ENCODE measurements around the gene MIGA2. TPM values are rescaled to one million over a fixed set of nuclear protein-coding genes. Genes with fewer than 3 reads are reported as not detected.
"Not testable (repeated sequence)": the region's sequence is repeated elsewhere in the genome, so short reads cannot be mapped to it uniquely, and the experiment has no call there.

Gene MIGA2
- total RNA-seq, 2 experiments from 2014 or later: 33.8 to 43.1 TPM

DNA sequence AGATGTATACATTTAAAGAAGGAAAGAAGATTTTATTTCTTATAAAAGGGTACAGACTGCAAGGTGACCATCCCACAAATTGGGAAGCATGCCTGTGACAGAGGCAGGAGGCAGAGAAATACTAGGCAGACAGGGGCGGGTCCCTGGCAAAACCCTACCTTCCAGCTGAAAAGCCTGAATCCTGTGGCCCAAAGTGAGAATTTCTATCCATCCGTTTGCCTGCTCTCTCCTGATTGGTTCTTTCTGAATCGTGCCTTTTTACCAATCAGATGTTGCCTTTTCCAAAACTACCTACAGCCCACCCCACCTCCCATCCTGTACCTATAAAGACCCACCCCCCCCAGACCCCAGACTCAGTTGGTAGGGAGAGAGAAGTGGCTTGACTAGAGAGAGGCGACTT is 4.9 kb upstream of the MIGA2 start:
- Mint-ChIP-seq H3K9me3 (no peaks in the 10 kb centered on the region), H3K4me3 (no peak overlapping the region), H3K27me3 (peaks cover 1% of the 10 kb centered on the region), H3K4me1 (peaks cover 26% of the 10 kb centered on the region), H3K36me3 (ENCODE audit: low read depth) (peaks cover 2% of the 10 kb centered on the region), H3K27ac (no peak overlapping the region)
- POLR2A ChIA-PET: no interaction called here
- DNase-seq: no peak
- CTCF ChIA-PET: no interaction called here

DNA sequence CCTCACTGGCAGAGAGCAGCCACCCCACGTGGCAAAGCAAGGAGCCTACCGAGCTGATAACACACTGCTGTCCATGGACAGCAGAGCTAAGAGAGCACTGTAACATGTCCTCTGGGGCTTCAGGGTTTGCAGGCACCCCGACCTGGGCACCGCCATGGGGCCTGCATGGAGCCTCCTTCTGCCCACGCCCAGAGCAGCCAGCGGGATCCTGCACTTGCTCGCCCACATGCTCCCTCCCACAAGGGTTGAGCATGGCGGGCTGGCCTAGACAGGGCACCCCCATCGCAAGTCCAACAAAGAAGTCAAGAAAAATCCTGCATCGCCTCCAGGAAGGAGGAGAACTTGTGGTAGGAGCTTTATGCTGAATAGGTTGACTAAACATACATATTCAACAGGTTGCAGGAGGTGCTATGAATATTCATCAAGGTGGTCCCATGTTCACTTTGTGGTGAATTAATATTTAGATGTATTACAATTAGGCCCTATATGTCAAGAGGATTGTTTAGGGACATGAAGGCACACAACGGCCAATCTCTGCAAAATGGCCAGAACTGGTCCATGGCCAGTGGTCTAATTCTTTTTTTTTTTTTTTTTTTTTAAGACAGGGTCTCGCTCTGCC is 3.8 kb upstream of the MIGA2 start:
- POLR2A ChIA-PET: no interaction called here
- Mint-ChIP-seq H3K36me3 (ENCODE audit: low read depth) (peaks cover 3% of the 10 kb centered on the region), H3K27ac (no peak overlapping the region), H3K27me3 (peaks cover 1% of the 10 kb centered on the region), H3K9me3 (no peaks in the 10 kb centered on the region), H3K4me1 (peaks cover 28% of the 10 kb centered on the region), H3K4me3 (no peak overlapping the region)
- no peak for DNase-seq
- CTCF ChIA-PET: interaction anchor here (0.6 to 1.3 kb wide), 3 partner anchors 8 to 455 kb away, joined by 3 read pairs; no protein-coding TSS in a partner anchor

- Mint-ChIP-seq H3K4me1 (peaks cover 34% of the 10 kb centered on the region), H3K36me3 (ENCODE audit: low read depth) (peaks cover 3% of the 10 kb centered on the region), H3K4me3 (no peak overlapping the region), H3K27me3 (peaks cover 1% of the 10 kb centered on the region), H3K9me3 (no peaks in the 10 kb centered on the region), H3K27ac (no peak overlapping the region)
- DNase-seq: no peak
- POLR2A ChIA-PET: no interaction called here
- CTCF ChIA-PET: interaction anchor here (0.6 to 1.3 kb wide), 4 partner anchors 8 to 454 kb away, joined by 3 to 4 read pairs (median 3); no protein-coding TSS in a partner anchor
Measured at GRCh38 chr9:129033216-129033615, 3.2 kb upstream of the MIGA2 start.

- POLR2A ChIA-PET; H3K9me3 Mint-ChIP-seq; H3K27me3 Mint-ChIP-seq; H3K36me3 Mint-ChIP-seq (ENCODE audit: low read depth); DNase-seq: not testable (repeated sequence)
- CTCF ChIA-PET: interaction anchor here (0.6 to 1.3 kb wide), 3 partner anchors 11 to 34 kb away, joined by 3 to 4 read pairs (median 3); no protein-coding TSS in a partner anchor
- Mint-ChIP-seq H3K4me3 (peak overlapping the region; percentile 98), H3K27ac (peak overlapping the region; percentile 89), H3K4me1 (peaks cover 34% of the 10 kb centered on the region)
Measured at GRCh38 chr9:129035838-129036237, 588 bp upstream of the MIGA2 start.

DNA sequence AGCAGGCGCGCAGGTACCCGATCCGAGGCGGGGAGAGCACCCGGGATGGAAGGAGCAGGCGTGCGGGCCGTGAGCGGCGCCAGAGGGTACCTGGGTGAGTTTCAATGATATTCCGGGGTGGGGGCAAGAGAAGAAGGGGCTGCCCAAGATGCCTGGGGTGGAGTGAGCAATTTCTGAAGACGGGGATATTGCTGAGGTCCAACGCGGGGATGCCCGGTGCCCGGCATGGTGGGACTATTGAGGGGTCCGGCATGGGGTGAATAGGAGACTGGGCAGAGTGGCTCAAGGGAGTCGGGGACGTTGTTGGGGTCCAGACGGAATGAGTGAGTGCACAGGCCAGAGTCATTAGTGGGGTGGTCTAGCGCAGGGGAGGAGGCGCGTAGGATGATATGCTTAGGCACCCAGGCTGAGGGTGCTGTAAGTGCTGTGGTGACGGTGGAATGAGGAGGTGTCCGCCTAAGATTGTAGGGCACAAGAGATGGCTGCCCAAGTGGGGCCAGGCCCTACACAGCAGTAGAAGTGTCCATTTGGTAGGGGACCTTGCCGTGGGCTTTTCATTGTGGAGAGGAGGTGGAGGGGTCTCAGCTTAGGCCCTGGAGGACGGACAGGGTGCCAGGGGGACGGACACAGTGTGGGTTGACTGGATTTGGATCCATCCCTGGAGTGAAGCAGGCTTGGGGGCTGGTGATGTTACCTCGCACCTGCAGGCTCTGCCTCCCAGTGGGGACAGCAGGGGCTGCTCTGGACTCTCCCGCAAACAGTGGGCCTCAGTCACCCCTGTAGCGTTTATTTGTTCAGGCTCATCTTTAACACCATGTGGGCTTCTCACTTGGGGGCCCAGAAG is 719 bp downstream of the MIGA2 start:
- peaks cover 13% of the 10 kb centered on the region for H3K36me3 Mint-ChIP-seq (ENCODE audit: low read depth)

GRCh38 chr9:129037767-129038098 is 1.3 kb downstream of the MIGA2 start:
- peaks cover 34% of the 10 kb centered on the region for H3K4me1 Mint-ChIP-seq
- peaks cover 1% of the 10 kb centered on the region for H3K27me3 Mint-ChIP-seq
- no peak overlapping the region for H3K27ac Mint-ChIP-seq
- CTCF ChIA-PET: interaction anchor here (1.3 kb wide), 2 partner anchors 8 to 220 kb away, joined by 4 read pairs; partner anchors contain the start of gene ENDOG
- peak overlapping the region; percentile 98 for H3K4me3 Mint-ChIP-seq
- H3K36me3 Mint-ChIP-seq (ENCODE audit: low read depth): peaks cover 16% of the 10 kb centered on the region
- H3K9me3 Mint-ChIP-seq: no peaks in the 10 kb centered on the region
- POLR2A ChIA-PET: no interaction called here
- no peak for DNase-seq

More for the DNA sequence above, 719 bp downstream of the MIGA2 start:
- Mint-ChIP-seq H3K4me3 (peak overlapping the region; percentile 98), H3K4me1 (peaks cover 34% of the 10 kb centered on the region), H3K27me3 (peaks cover 1% of the 10 kb centered on the region), H3K27ac (peak overlapping the region; percentile 89), H3K9me3 (no peaks in the 10 kb centered on the region)
- ChIA-PET POLR2A (no interaction called here), CTCF (interaction anchor here (1.3 kb wide), 3 partner anchors 8 to 219 kb away, joined by 4 read pairs; partner anchors contain the start of gene ENDOG)
- DNase-seq: no peak

DNA sequence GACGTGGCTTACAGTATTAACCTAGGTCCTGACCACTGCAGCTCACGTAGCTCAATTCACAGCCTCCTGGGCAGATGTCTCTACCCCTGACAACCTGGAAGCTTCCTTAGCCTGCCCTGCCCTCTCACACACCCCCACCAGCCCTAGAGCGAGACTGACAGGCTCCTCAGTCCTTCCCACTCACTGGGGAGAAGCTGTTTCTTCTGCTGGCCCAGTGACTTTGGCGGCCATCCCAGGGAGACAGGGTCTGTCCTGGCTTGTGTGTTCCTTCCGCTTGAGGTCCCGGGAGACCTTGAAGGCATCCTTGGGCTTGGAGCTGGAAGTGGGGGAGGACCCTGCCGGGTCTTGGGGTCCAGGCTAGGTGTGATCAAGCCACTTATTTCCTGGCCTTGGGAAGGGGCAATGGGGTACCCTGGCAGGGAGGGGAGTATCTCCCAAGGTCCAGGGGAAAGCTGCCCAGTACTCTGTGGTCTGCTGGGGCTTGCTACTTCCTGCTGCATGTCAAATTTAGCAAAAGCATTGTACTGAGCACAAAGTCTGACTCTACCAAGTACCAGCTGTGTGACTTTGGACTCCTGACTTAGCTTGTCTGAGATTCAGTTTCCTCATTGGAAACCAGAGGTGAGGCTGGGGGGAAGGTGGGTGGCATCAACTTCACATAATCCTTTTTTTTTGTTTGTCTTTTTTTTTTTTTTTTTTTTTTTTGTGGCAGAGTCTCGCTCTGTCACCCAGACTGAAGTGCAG is 1.9 kb downstream of the MIGA2 start:
- Mint-ChIP-seq H3K9me3 (no peaks in the 10 kb centered on the region), H3K27ac (no peak overlapping the region), H3K36me3 (ENCODE audit: low read depth) (peaks cover 16% of the 10 kb centered on the region), H3K27me3 (peaks cover 1% of the 10 kb centered on the region), H3K4me1 (peaks cover 34% of the 10 kb centered on the region), H3K4me3 (peak overlapping the region; percentile 98)
- POLR2A ChIA-PET: no interaction called here
- no peak for DNase-seq
- CTCF ChIA-PET: interaction anchor here (0.6 to 1.3 kb wide), 4 partner anchors 9 to 220 kb away, joined by 3 to 4 read pairs (median 4); partner anchors contain the start of genes ENDOG and SH3GLB2

GRCh38 chr9:129040113-129040643 is 3.8 kb downstream of the MIGA2 start:
- no peaks in the 10 kb centered on the region for H3K27me3 Mint-ChIP-seq
- no peak for DNase-seq
- no peaks in the 10 kb centered on the region for H3K9me3 Mint-ChIP-seq
- POLR2A ChIA-PET: no interaction called here
- no peak overlapping the region for H3K4me3 Mint-ChIP-seq
- peaks cover 21% of the 10 kb centered on the region for H3K36me3 Mint-ChIP-seq (ENCODE audit: low read depth)
- H3K4me1 Mint-ChIP-seq: peaks cover 34% of the 10 kb centered on the region
- CTCF ChIA-PET: interaction anchor here (0.6 kb wide), 1 partner anchor 257 kb away, joined by 3 read pairs; no protein-coding TSS in a partner anchor
- H3K27ac Mint-ChIP-seq: no peak overlapping the region

GRCh38 chr9:129042016-129042415 is 5.6 kb downstream of the MIGA2 start:
- CTCF ChIA-PET: no interaction called here
- Mint-ChIP-seq H3K27me3 (no peaks in the 10 kb centered on the region), H3K36me3 (ENCODE audit: low read depth) (peaks cover 18% of the 10 kb centered on the region)

GRCh38 chr9:129052592-129052991 is 16.2 kb downstream of the MIGA2 start:
- Mint-ChIP-seq H3K9me3 (no peaks in the 10 kb centered on the region), H3K27me3 (no peaks in the 10 kb centered on the region), H3K36me3 (ENCODE audit: low read depth) (peaks cover 8% of the 10 kb centered on the region), H3K27ac (no peak overlapping the region), H3K4me3 (no peak overlapping the region), H3K4me1 (no peaks in the 10 kb centered on the region)
- CTCF ChIA-PET: no interaction called here
- POLR2A ChIA-PET: no interaction called here
- DNase-seq: no peak

More at GRCh38 chr9:129042016-129042415, 5.6 kb downstream of the MIGA2 start:
- no peak overlapping the region for H3K27ac Mint-ChIP-seq
- H3K9me3 Mint-ChIP-seq: no peaks in the 10 kb centered on the region
- no peak for DNase-seq
- POLR2A ChIA-PET: no interaction called here
- H3K4me3 Mint-ChIP-seq: no peak overlapping the region
- peaks cover 21% of the 10 kb centered on the region for H3K4me1 Mint-ChIP-seq

DNA sequence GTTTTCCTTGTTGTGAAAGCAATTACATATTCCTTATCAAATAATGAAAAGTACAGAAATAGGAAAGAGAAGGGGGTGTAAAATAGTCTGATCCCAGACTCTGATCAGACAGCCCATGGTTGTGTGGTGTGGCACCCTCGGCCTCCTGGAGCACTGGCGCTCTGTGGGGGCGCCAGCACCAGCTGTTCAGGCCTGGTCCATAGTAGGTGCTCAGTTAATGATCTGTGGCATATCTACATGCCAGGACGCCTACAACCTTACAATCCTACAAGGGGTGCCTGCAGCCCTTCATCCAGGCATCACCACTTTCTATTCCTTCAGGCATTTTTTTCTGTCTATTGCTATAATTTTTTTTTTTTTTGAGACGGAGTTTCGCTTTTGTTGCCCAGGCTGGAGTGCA is 16.6 kb downstream of the MIGA2 start:
- no peaks in the 10 kb centered on the region for H3K4me1 Mint-ChIP-seq
- no peak for DNase-seq
- H3K9me3 Mint-ChIP-seq: no peaks in the 10 kb centered on the region
- no peaks in the 10 kb centered on the region for H3K27me3 Mint-ChIP-seq
- ChIA-PET CTCF (no interaction called here), POLR2A (no interaction called here)
- H3K27ac Mint-ChIP-seq: no peak overlapping the region
- H3K4me3 Mint-ChIP-seq: no peak overlapping the region
- peaks cover 8% of the 10 kb centered on the region for H3K36me3 Mint-ChIP-seq (ENCODE audit: low read depth)

DNA sequence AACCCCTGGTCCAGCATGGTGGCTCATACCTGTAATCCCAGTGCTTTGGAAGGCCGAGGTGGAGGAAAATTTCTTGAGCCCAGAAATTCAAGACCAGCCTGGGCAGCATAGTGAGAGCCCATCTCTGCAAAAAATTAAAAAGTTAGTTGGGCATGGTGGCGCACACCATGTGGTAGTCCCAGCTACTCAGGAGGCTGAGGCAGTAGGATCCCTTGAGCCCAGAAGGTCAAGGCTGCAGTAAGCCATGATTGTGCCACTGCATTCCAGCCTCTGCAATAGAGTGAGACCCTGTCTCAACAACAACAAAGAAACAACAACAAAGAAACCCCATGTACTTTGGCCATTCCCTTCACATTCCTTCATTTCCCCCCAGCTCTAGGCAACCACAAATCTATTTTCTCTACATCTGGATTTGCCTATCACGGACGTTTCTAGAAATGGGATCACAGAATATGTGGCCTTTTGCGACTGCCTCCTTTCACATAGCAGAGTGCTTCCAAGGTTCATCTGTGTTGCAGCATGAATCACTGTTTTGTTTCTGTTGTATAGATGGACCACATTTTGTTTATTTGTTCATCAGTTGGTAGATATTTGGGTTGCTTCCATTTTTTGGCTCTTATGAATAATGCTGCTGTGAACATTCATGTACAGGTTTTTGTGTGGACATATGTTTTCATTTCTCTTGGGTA is 17.9 kb downstream of the MIGA2 start:
- H3K4me3 Mint-ChIP-seq: no peak overlapping the region
- peaks cover 3% of the 10 kb centered on the region for H3K36me3 Mint-ChIP-seq (ENCODE audit: low read depth)
- H3K4me1 Mint-ChIP-seq: no peaks in the 10 kb centered on the region
- no peak for DNase-seq
- H3K9me3 Mint-ChIP-seq: no peaks in the 10 kb centered on the region
- CTCF ChIA-PET: interaction anchor here (1.2 kb wide), 1 partner anchor 11 kb away, joined by 4 read pairs; no protein-coding TSS in a partner anchor
- no peaks in the 10 kb centered on the region for H3K27me3 Mint-ChIP-seq
- H3K27ac Mint-ChIP-seq: no peak overlapping the region
- POLR2A ChIA-PET: no interaction called here
